MM.1S (cell line): ENCODE measurements around the gene RTN4.

Experiments
- EZH2 ChIP-seq: fragments of 300-600 bp; sonication (generic); optimal IDR thresholded peaks from 2 replicates; pipeline ENCODE3; 2017; ENCODE audit warnings: low read depth, mild to moderate bottlenecking, antibody characterized with exemption, low read length, mixed read lengths
- EZH2phosphoT487 ChIP-seq: fragments of 300-600 bp; sonication (generic); IDR thresholded peaks from 2 replicates; pipeline ENCODE4 v1.6.1; 2018; ENCODE audit warnings: antibody characterized with exemption, low read length
- TF ChIP-seq, protein P1 (sequence below): fragments of 300-600 bp; sonication (generic); IDR thresholded peaks from 2 replicates; pipeline ENCODE4 v1.5.1; 2016; ENCODE audit warnings: antibody characterized with exemption, low read length, mixed read lengths

DNA sequence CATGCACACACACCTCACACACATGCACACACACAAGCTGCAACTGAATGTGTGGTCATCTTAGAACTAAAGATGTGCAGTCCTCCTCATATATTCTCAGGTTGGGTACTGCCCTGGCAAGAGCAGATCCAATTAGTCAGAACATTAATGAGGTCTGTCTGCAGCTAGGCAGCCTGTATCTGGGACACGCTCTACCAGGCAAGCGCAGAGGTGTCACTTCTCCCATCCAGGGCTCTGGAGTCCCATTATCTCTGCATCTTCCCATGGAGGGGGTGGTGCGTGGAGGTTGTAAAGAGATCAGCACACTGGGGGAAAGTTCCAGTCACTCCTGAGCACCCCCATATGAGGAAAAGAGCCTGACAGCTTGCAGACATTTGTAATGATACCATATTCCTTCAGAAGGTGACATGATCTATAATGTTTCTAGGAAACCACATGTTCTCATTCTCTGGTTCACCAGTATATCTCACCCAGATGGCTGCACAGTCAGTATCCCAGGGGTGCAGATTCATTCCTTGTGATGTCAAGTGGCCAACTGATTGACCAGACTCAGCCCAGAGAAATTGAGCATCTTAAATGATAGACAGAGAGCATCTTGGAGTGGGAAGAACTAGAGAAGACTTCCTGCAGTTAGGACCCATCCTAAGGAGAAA lies 95.4 kb downstream of the RTN4 start:
- no peak for TF ChIP-seq EZH2
- TF ChIP-seq, protein P1, sequence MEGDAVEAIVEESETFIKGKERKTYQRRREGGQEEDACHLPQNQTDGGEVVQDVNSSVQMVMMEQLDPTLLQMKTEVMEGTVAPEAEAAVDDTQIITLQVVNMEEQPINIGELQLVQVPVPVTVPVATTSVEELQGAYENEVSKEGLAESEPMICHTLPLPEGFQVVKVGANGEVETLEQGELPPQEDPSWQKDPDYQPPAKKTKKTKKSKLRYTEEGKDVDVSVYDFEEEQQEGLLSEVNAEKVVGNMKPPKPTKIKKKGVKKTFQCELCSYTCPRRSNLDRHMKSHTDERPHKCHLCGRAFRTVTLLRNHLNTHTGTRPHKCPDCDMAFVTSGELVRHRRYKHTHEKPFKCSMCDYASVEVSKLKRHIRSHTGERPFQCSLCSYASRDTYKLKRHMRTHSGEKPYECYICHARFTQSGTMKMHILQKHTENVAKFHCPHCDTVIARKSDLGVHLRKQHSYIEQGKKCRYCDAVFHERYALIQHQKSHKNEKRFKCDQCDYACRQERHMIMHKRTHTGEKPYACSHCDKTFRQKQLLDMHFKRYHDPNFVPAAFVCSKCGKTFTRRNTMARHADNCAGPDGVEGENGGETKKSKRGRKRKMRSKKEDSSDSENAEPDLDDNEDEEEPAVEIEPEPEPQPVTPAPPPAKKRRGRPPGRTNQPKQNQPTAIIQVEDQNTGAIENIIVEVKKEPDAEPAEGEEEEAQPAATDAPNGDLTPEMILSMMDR: no peak
- TF ChIP-seq EZH2phosphoT487: no peak
